HepG2 (cell line): Measurements from ENCODE around the gene B4GALT3. TPM values are rescaled to one million over a fixed set of nuclear protein-coding genes. Genes with fewer than 3 reads are reported as not detected.

Experiments
- ARHGAP35 ChIP-seq: sonication (generic); formaldehyde crosslinking; IDR thresholded peaks from 2 replicates; pipeline ENCODE4 v1.9.0; 2022; ENCODE audit warnings: mild to moderate bottlenecking, inconsistent platforms, moderate library complexity, missing genetic modification reagents, borderline replicate concordance
- ATF7-NPFF ChIP-seq: sonication (generic); formaldehyde crosslinking; IDR thresholded peaks from 2 replicates; pipeline ENCODE4 v1.8.1; 2023; ENCODE audit warnings: mild to moderate bottlenecking, low read depth, missing genetic modification reagents, moderate library complexity
- CBX1 ChIP-seq: IDR thresholded peaks from one replicate; pipeline ENCODE4 v1.6.1; 2016; ENCODE audit warnings: antibody characterized with exemption, low read depth
- FOXM1 ChIP-seq: sonication (generic); formaldehyde crosslinking; IDR thresholded peaks from 2 replicates; pipeline ENCODE4 v1.5.0; 2020; ENCODE audit warnings: missing genetic modification reagents
- GABPB1 ChIP-seq: IDR thresholded peaks from 2 replicates; pipeline ENCODE4 v1.6.1; 2016; ENCODE audit warnings: mild to moderate bottlenecking, missing genetic modification reagents, moderate library complexity, missing compliant biosample characterization
- HDAC6 ChIP-seq: fragments of 200-600 bp; sonication (generic); IDR thresholded peaks from 2 replicates; pipeline ENCODE4 v1.7.0; 2017; ENCODE audit warnings: mild to moderate bottlenecking, antibody characterized with exemption, low read length, low read depth
- KDM5B ChIP-seq: sonication (generic); formaldehyde crosslinking; IDR thresholded peaks from 2 replicates; pipeline ENCODE4 v1.4.0; 2020; ENCODE audit warnings: missing genetic modification reagents, mild to moderate bottlenecking, borderline replicate concordance
- LCORL ChIP-seq, 2 experiments: fragments of 450-650 bp in 1 of 2; sonication (generic) in 1 of 2; formaldehyde crosslinking in 1 of 2; IDR thresholded peaks; 2 replicates each; pipeline versions ENCODE4 v1.5.0 to v1.6.1; 2017 to 2020; ENCODE audit warnings: antibody characterized with exemption in 1 of 2, missing genetic modification reagents in 1 of 2
- RORA ChIP-seq: sonication (generic); formaldehyde crosslinking; IDR thresholded peaks from 2 replicates; pipeline ENCODE4 v1.5.0; 2020; ENCODE audit warnings: mild to moderate bottlenecking, missing genetic modification reagents, moderate library complexity
- SMARCE1 ChIP-seq: fragments of 450-650 bp; IDR thresholded peaks from 2 replicates; pipeline ENCODE4 v1.6.1; 2017; ENCODE audit warnings: borderline replicate concordance
- ZFAT ChIP-seq: sonication (generic); formaldehyde crosslinking; conservative IDR thresholded peaks from 2 replicates; pipeline ENCODE4 v1.8.1; 2023; ENCODE audit warnings: missing genetic modification reagents, inconsistent platforms
- ZNF354B ChIP-seq: sonication (generic); formaldehyde crosslinking; IDR thresholded peaks from 2 replicates; pipeline ENCODE4 v1.8.0; 2022; ENCODE audit warnings: mild to moderate bottlenecking, missing genetic modification reagents
- ZNF367 ChIP-seq: sonication (generic); formaldehyde crosslinking; IDR thresholded peaks from 2 replicates; pipeline ENCODE4 v1.4.0; 2020; ENCODE audit warnings: missing genetic modification reagents, borderline replicate concordance
- ZNF512B ChIP-seq: sonication (generic); formaldehyde crosslinking; IDR thresholded peaks from 2 replicates; pipeline ENCODE4 v1.5.1; 2020; ENCODE audit warnings: missing genetic modification reagents, mild to moderate bottlenecking, borderline replicate concordance
- ZNF530 ChIP-seq: sonication (generic); formaldehyde crosslinking; IDR thresholded peaks from 2 replicates; pipeline ENCODE4 v1.5.0; 2020; ENCODE audit warnings: low read depth, mild to moderate bottlenecking, missing genetic modification reagents
- polyA plus RNA-seq, 8 experiments: library from polyadenylated mRNA; depleted of rRNA in 3 of 8; stranded (reverse) in 7 of 8; unstranded in 1 of 8; fragments of >200 nt; fragmentation: Illumina TruSeq in 4 of 8; extraction: Trizol in 4 of 8; gene quantifications; 2 replicates each; pipeline versions ENCODE4 v1.2.1 to v1.2.3, GENCODE V29; 2011 to 2016; ENCODE audit warnings: low read depth in 4 of 8, missing spikeins in 1 of 8, mixed read lengths in 1 of 8; ENCODE audit not compliant: insufficient read depth in 1 of 8
- total RNA-seq, 5 experiments: library from RNA; depleted of rRNA; stranded (reverse); fragments of >200 nt; fragmentation: Illumina TruSeq; extraction: Trizol; gene quantifications; 2 replicates each; pipeline ENCODE4 v1.2.3, GENCODE V29; 2016; ENCODE audit warnings: low read depth in 1 of 5
- TF ChIP-seq, protein P1 (sequence below): sonication (generic); formaldehyde crosslinking; IDR thresholded peaks from 2 replicates; pipeline ENCODE4 v1.4.0; 2020; ENCODE audit warnings: missing genetic modification reagents, mild to moderate bottlenecking, borderline replicate concordance
- TF ChIP-seq, protein P2 (sequence below): sonication (generic); formaldehyde crosslinking; IDR thresholded peaks from 2 replicates; pipeline ENCODE4 v1.4.0; 2020; ENCODE audit warnings: missing genetic modification reagents
- TF ChIP-seq, protein P3 (sequence below): sonication (generic); formaldehyde crosslinking; IDR thresholded peaks from 2 replicates; pipeline ENCODE4 v1.5.0; 2020; ENCODE audit warnings: mild to moderate bottlenecking, missing genetic modification reagents

B4GALT3 gene
- total and polyA plus RNA-seq, 2 of the 13 experiments (the other 11 are each of a cell fraction or from before 2014, with no cell fraction given): 35.6 to 40.4 TPM

GRCh38 chr1:161165742-161166668, 11.3 kb downstream of the B4GALT3 start, which contains the start of gene PPOX (continued):
- TF ChIP-seq ARHGAP35 (CRISPR knock-in tag) (no peak), ZNF512B (CRISPR knock-in tag) (no peak), ZFAT (no peak), LCORL (IDR thresholded peaks at IDR 0.05) (no peak), LCORL (CRISPR knock-in tag; IDR thresholded peaks at IDR 0.05) (peak; percentile 14; the same call in 1 of the 2 replicates), SMARCE1 (no peak), ZNF530 (CRISPR knock-in tag) (no peak), RORA (CRISPR knock-in tag) (no peak), ZNF367 (no peak), ZNF354B (CRISPR knock-in tag) (no peak), ATF7-NPFF (no peak; the same call in none of the 2 replicates), HDAC6 (no peak), KDM5B (peak; percentile 63), CBX1 (no peak), FOXM1 (no peak), GABPB1 (peak; percentile 64)
- TF ChIP-seq, protein P1, sequence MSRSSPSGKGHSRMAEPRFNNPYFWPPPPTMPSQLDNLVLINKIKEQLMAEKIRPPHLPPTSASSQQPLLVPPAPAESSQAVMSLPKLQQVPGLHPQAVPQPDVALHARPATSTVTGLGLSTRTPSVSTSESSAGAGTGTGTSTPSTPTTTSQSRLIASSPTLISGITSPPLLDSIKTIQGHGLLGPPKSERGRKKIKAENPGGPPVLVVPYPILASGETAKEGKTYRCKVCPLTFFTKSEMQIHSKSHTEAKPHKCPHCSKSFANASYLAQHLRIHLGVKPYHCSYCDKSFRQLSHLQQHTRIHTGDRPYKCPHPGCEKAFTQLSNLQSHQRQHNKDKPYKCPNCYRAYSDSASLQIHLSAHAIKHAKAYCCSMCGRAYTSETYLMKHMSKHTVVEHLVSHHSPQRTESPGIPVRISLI (CRISPR knock-in tag): no peak
- TF ChIP-seq, protein P2, sequence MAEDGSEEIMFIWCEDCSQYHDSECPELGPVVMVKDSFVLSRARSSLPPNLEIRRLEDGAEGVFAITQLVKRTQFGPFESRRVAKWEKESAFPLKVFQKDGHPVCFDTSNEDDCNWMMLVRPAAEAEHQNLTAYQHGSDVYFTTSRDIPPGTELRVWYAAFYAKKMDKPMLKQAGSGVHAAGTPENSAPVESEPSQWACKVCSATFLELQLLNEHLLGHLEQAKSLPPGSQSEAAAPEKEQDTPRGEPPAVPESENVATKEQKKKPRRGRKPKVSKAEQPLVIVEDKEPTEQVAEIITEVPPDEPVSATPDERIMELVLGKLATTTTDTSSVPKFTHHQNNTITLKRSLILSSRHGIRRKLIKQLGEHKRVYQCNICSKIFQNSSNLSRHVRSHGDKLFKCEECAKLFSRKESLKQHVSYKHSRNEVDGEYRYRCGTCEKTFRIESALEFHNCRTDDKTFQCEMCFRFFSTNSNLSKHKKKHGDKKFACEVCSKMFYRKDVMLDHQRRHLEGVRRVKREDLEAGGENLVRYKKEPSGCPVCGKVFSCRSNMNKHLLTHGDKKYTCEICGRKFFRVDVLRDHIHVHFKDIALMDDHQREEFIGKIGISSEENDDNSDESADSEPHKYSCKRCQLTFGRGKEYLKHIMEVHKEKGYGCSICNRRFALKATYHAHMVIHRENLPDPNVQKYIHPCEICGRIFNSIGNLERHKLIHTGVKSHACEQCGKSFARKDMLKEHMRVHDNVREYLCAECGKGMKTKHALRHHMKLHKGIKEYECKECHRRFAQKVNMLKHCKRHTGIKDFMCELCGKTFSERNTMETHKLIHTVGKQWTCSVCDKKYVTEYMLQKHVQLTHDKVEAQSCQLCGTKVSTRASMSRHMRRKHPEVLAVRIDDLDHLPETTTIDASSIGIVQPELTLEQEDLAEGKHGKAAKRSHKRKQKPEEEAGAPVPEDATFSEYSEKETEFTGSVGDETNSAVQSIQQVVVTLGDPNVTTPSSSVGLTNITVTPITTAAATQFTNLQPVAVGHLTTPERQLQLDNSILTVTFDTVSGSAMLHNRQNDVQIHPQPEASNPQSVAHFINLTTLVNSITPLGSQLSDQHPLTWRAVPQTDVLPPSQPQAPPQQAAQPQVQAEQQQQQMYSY (CRISPR knock-in tag): no peak
- TF ChIP-seq, protein P3, sequence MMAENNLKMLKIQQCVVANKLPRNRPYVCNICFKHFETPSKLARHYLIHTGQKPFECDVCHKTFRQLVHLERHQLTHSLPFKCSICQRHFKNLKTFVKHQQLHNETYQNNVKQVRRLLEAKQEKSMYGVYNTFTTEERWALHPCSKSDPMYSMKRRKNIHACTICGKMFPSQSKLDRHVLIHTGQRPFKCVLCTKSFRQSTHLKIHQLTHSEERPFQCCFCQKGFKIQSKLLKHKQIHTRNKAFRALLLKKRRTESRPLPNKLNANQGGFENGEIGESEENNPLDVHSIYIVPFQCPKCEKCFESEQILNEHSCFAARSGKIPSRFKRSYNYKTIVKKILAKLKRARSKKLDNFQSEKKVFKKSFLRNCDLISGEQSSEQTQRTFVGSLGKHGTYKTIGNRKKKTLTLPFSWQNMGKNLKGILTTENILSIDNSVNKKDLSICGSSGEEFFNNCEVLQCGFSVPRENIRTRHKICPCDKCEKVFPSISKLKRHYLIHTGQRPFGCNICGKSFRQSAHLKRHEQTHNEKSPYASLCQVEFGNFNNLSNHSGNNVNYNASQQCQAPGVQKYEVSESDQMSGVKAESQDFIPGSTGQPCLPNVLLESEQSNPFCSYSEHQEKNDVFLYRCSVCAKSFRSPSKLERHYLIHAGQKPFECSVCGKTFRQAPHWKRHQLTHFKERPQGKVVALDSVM: no peak
